HG03280 (cell line): Measurements from ENCODE around the gene TCFL5.

Source experiments
- ATAC-seq: cut with Tn5 transposase; IDR thresholded peaks from one replicate; pipeline ENCODE4 v1.9.1; 2021; ENCODE audit warnings: mild to moderate bottlenecking, moderate library complexity; ENCODE audit not compliant: unreplicated experiment

The TCFL5 gene

GRCh38 chr20:62824476-62825332 is 36.9 kb downstream of the TCFL5 start:
- ATAC-seq = no peak

GRCh38 chr20:62823688-62824475 is 37.7 kb downstream of the TCFL5 start:
- ATAC-seq = no peak

- no peak for ATAC-seq
Measured at GRCh38 chr20:62822788-62823651, 38.6 kb downstream of the TCFL5 start.

- no peak for ATAC-seq
Measured at GRCh38 chr20:62822239-62822787, 39.3 kb downstream of the TCFL5 start.

- no peak for ATAC-seq
Measured at GRCh38 chr20:62821726-62822210, 39.9 kb downstream of the TCFL5 start.

GRCh38 chr20:62820962-62821725 is 40.5 kb downstream of the TCFL5 start:
- no peak for ATAC-seq

- no peak for ATAC-seq
Measured at GRCh38 chr20:62820208-62820961, 41.2 kb downstream of the TCFL5 start.

- no peak for ATAC-seq
Measured at GRCh38 chr20:62819494-62820174, 42.0 kb downstream of the TCFL5 start.

GRCh38 chr20:62818592-62819493 is 42.8 kb downstream of the TCFL5 start:
- ATAC-seq = no peak

GRCh38 chr20:62817975-62818591 is 43.5 kb downstream of the TCFL5 start:
- ATAC-seq = no peak

GRCh38 chr20:62816884-62817873 is 44.4 kb downstream of the TCFL5 start, which contains the start of gene COL9A3:
TSS of gene COL9A3 (plus strand) at chr20:62817050. CDS start at chr20:62817065, 15 bp downstream.
- no peak for ATAC-seq

GRCh38 chr20:62816031-62816883 is 45.4 kb downstream of the TCFL5 start:
- no peak for ATAC-seq

GRCh38 chr20:62815066-62815991 is 46.3 kb downstream of the TCFL5 start:
- no peak for ATAC-seq

GRCh38 chr20:62814709-62815065 is 46.9 kb downstream of the TCFL5 start:
- no peak for ATAC-seq
